ENCODE measurements around the gene IZUMO4.

The IZUMO4 gene

DNA sequence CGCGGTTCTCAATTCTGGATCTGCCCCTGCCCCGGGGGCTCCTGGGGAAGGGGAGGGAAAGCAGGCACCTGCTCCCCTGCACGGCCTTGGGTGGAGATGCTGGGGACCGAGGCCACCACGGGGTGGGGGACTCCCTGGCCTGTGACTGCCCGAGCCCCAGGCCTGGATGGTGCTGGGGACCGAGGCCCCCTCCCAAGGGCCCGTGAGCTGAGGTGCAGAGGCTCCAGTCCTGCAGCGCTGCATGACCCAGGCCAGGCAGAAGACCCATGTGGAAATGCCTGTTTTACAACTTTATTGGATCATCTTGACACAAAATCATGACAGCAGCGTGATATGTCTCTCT is 4.0 kb downstream of the IZUMO4 start:
- TF ChIP-seq CREB1 (IDR thresholded peaks at IDR 0.05; ENCODE audit: low read depth) (no peak), RAD21 (IDR thresholded peaks at IDR 0.05; ENCODE audit: low read depth) (no peak), TCF12 (IDR thresholded peaks at IDR 0.05; ENCODE audit: low read depth) (no peak), EGR1 (IDR thresholded peaks at IDR 0.05) (no peak)
- TF ChIP-seq, protein P1, sequence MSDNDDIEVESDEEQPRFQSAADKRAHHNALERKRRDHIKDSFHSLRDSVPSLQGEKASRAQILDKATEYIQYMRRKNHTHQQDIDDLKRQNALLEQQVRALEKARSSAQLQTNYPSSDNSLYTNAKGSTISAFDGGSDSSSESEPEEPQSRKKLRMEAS (IDR thresholded peaks at IDR 0.05) = no peak

DNA sequence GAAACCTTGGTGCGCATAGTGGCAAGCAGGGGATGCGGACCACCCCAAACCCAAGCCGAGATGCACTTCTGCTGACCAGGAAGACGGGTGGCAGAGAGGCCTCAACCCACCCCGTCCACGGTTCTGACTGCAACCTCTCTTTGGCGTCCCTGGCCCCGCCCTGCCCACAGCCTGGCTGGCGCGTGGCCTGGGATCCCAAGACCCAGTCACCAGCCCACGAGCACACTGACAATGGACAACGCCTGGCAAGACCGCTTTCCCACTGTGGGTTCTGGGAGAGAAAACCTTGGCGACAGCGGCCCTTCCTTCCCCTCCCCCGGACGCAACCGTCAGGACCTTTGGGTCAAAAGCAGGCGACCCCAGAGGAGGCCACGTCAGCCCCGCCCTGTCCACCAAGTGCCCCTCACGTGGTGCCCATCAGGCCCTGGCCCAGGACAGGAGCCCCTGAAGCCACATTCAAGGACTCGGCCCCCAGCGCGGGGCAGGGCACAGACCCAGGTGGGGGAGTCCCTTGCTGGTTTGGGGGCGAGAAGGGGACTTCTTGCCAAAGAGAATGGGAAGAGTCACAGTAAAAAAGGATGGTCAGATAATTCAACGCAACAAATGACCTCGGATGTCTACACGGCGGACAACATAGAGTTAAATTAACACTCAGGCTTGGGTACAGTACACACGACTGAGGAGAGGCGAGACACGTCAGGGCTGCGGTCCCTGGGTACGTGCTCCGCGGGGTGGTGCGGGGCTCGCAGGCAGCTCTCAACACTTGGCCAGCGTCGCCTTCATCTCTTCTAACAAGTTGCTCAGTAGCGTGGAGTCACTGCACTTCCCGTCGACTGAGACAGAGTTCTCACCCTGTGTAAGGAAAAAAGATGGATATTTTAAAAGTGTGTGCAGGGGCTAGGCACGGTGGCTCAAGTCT is 5.0 kb downstream of the IZUMO4 start:
- no peak for TF ChIP-seq FOXM1 (IDR thresholded peaks at IDR 0.05; ENCODE audit: borderline replicate concordance, low read depth)

DNA sequence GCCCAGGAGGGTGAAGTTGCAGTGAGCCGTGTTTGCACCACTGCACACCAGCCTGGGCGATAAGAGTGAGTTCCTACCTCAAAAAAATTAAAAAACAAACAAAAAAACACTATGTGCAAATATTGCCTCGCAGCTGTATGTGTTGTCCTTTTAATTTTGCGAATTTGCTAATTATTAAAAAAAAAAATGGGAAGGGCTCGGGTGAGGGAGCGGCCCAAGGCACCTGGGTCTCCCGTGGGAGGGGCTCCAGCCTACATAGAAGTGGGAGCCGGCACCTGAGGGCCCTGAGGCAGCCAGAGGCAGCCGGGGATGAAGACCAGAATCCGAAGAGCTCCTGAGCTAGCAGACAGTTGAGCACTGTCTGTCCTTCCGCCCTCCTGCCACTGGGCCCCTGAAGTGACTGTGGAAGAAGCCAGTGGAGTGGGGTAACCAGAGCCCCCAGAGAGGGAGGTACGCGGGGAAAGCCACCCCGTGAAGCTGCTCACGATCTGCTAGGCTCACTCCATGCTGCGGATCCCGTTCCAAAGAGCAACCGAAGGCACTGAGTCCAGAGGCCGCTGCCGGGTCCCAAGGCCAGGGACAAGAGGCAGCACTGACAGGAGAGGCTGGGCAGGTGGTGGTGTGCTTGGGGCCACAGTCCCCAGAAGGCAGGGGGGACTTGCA is 6.5 kb downstream of the IZUMO4 start:
- TF ChIP-seq TAF1 (IDR thresholded peaks at IDR 0.05; ENCODE audit: low read depth) = no peak
- TF ChIP-seq CREB1 (IDR thresholded peaks at IDR 0.05; ENCODE audit: low read depth) = no peak
- TF ChIP-seq EP300 (IDR thresholded peaks at IDR 0.05; ENCODE audit: borderline replicate concordance) = no peak
- TF ChIP-seq RAD21 (IDR thresholded peaks at IDR 0.05; ENCODE audit: low read depth) = no peak
- TF ChIP-seq TCF12 (IDR thresholded peaks at IDR 0.05; ENCODE audit: low read depth) = no peak
- TF ChIP-seq NFIC (IDR thresholded peaks at IDR 0.05) = no peak
- TF ChIP-seq, protein P1 (IDR thresholded peaks at IDR 0.05) = no peak
- TF ChIP-seq ZBTB7A (IDR thresholded peaks at IDR 0.05; ENCODE audit: low read depth) = no peak
- no peak for TF ChIP-seq YY1 (IDR thresholded peaks at IDR 0.05; ENCODE audit: low read depth)
- TF ChIP-seq, protein P2, sequence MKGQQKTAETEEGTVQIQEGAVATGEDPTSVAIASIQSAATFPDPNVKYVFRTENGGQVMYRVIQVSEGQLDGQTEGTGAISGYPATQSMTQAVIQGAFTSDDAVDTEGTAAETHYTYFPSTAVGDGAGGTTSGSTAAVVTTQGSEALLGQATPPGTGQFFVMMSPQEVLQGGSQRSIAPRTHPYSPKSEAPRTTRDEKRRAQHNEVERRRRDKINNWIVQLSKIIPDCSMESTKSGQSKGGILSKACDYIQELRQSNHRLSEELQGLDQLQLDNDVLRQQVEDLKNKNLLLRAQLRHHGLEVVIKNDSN (IDR thresholded peaks at IDR 0.05) = no peak
- TF ChIP-seq EGR1 (IDR thresholded peaks at IDR 0.05) = no peak
- TF ChIP-seq FOXM1 (IDR thresholded peaks at IDR 0.05; ENCODE audit: borderline replicate concordance, low read depth) = no peak
- TF ChIP-seq, protein P3, sequence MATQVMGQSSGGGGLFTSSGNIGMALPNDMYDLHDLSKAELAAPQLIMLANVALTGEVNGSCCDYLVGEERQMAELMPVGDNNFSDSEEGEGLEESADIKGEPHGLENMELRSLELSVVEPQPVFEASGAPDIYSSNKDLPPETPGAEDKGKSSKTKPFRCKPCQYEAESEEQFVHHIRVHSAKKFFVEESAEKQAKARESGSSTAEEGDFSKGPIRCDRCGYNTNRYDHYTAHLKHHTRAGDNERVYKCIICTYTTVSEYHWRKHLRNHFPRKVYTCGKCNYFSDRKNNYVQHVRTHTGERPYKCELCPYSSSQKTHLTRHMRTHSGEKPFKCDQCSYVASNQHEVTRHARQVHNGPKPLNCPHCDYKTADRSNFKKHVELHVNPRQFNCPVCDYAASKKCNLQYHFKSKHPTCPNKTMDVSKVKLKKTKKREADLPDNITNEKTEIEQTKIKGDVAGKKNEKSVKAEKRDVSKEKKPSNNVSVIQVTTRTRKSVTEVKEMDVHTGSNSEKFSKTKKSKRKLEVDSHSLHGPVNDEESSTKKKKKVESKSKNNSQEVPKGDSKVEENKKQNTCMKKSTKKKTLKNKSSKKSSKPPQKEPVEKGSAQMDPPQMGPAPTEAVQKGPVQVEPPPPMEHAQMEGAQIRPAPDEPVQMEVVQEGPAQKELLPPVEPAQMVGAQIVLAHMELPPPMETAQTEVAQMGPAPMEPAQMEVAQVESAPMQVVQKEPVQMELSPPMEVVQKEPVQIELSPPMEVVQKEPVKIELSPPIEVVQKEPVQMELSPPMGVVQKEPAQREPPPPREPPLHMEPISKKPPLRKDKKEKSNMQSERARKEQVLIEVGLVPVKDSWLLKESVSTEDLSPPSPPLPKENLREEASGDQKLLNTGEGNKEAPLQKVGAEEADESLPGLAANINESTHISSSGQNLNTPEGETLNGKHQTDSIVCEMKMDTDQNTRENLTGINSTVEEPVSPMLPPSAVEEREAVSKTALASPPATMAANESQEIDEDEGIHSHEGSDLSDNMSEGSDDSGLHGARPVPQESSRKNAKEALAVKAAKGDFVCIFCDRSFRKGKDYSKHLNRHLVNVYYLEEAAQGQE (IDR thresholded peaks at IDR 0.05; ENCODE audit: low read depth) = no peak

DNA sequence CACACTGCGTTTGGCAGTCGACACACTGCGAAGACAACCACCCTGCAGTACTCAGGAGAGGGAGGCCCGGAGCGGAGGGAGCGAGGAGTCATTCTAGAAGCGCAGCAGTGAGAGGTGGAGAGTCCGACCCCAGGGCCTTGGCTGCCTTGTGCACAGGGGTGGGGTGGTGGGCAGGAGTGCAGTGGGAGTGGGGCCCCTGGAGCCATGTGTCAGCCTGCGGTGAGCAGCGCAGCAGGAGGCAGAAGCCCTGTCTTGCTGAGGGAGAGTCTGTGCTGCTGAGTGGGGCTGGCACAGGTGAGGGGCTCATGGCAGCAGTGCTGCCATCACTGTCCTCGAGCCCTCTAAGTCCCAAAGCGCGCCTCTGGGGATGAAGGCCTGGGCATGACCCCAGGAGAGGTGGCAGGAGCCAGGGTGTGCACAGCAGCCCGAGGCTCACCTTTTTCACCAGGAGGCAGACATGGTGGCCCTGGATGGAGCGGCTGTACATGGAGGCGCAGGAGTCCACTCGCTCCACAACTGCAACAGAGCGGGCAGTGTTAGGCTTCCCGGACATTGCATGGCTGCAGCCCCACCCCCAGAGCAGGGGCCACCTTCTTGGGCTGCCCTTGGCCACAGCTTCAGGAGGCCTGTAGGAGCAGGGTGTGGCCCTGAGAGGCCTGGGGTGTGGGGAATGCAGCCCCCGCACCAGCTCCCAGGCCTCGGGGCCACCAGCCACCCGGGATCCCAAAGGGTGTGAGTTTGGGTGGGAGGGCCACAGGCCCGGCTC is 11.7 kb downstream of the IZUMO4 start:
- TF ChIP-seq, protein P1 (IDR thresholded peaks at IDR 0.05) = no peak
- no peak for TF ChIP-seq TAF1 (IDR thresholded peaks at IDR 0.05; ENCODE audit: low read depth)
- no peak for TF ChIP-seq NFIC (IDR thresholded peaks at IDR 0.05)
- no peak for TF ChIP-seq CREB1 (IDR thresholded peaks at IDR 0.05; ENCODE audit: low read depth)
- no peak for TF ChIP-seq EGR1 (IDR thresholded peaks at IDR 0.05)
- TF ChIP-seq TCF12 (IDR thresholded peaks at IDR 0.05; ENCODE audit: low read depth) = no peak
- no peak for TF ChIP-seq FOXM1 (IDR thresholded peaks at IDR 0.05; ENCODE audit: borderline replicate concordance, low read depth)
- no peak for TF ChIP-seq RAD21 (IDR thresholded peaks at IDR 0.05; ENCODE audit: low read depth)
- TF ChIP-seq EP300 (IDR thresholded peaks at IDR 0.05; ENCODE audit: borderline replicate concordance) = no peak
- TF ChIP-seq, protein P2 (IDR thresholded peaks at IDR 0.05) = no peak
- TF ChIP-seq, protein P3 (IDR thresholded peaks at IDR 0.05; ENCODE audit: low read depth) = no peak
- no peak for TF ChIP-seq TEAD4 (IDR thresholded peaks at IDR 0.05)
- no peak for TF ChIP-seq YY1 (IDR thresholded peaks at IDR 0.05; ENCODE audit: low read depth)

Data from Ishikawa (cell line).